Aorta (tissue), 5 donors: ENCODE data around the gene DGKB. TPM values are rescaled to one million over a fixed set of nuclear protein-coding genes. Genes with fewer than 3 reads are reported as not detected.

Experiments used
- ATAC-seq: fragments of 200-7000 bp; cut with Tn5 transposase; one replicate; pipeline ENCODE4 v1.9.1; 2022; ENCODE audit warnings: moderate library complexity; ENCODE audit not compliant: low FRiP score
- DNase-seq, 2 donors: peaks; one replicate each; pipeline ENCODE4 v3.0.0-alpha.2; 2020
- H3K27ac ChIP-seq, 2 donors: one replicate each; pipeline ENCODE4 v1.5.1; 2013; ENCODE audit warnings: low read length in 2 of 2, mild to moderate bottlenecking in 2 of 2, moderate library complexity in 2 of 2, control low read depth in 1 of 2, inconsistent platforms in 1 of 2, low read depth in 1 of 2
- H3K27me3 ChIP-seq, 2 donors: one replicate each; pipeline ENCODE4 v1.6.1; 2013; ENCODE audit warnings: control low read depth in 1 of 2, low read length in 1 of 2, mild to moderate bottlenecking in 1 of 2, moderate library complexity in 1 of 2; ENCODE audit not compliant: insufficient read depth in 2 of 2, control insufficient read depth in 1 of 2
- H3K36me3 ChIP-seq, 2 donors: one replicate each; pipeline ENCODE4 v1.6.1; 2013; ENCODE audit warnings: control low read depth in 1 of 2, low read length in 1 of 2, mild to moderate bottlenecking in 1 of 2; ENCODE audit not compliant: insufficient read depth in 2 of 2, control insufficient read depth in 1 of 2
- H3K4me1 ChIP-seq, 2 donors: one replicate each; pipeline ENCODE4 v1.6.1; 2013; ENCODE audit warnings: low read length in 2 of 2, control low read depth in 1 of 2, mild to moderate bottlenecking in 1 of 2, moderate library complexity in 1 of 2; ENCODE audit not compliant: insufficient read depth in 2 of 2, control insufficient read depth in 1 of 2
- H3K4me3 ChIP-seq, 2 donors: one replicate each; pipeline ENCODE4 v1.5.1; 2013; ENCODE audit warnings: low read length in 2 of 2, control low read depth in 1 of 2, mild to moderate bottlenecking in 1 of 2
- H3K9me3 ChIP-seq: one replicate; pipeline ENCODE4 v1.6.1; 2013; ENCODE audit warnings: mild to moderate bottlenecking, low read length; ENCODE audit not compliant: control insufficient read depth
- WGBS, 2 donors: extraction: QIAGEN DNeasy Blood & Tissue Kit; methylation state at CpG; one replicate each; pipeline ENCODE4 v1.1.7; 2013; 5-methylcytosine and 5-hydroxymethylcytosine counted together
- intact Hi-C, 2 donors: fragments of 100-400 bp; cut with DNase I; formaldehyde crosslinking; loops; one replicate each; pipeline versions ENCODE4 v1.14.2 to v1.15.0; 2022
- polyA plus RNA-seq, 2 donors: library from polyadenylated mRNA; stranded (reverse); fragments of 200-250 nt; gene quantifications; one replicate each; pipeline ENCODE4 v1.2.3, GENCODE V29; 2013
- total RNA-seq, 2 donors: library from RNA; stranded (reverse); fragmentation: NEBNext Ultra II Directional; extraction: Animal tissue kit (Norgen Biotek cat#: 25700); gene quantifications; one replicate each; pipeline ENCODE4 v1.2.1, GENCODE V29; 2021
- donor health status: healthy with polysubstance abuse.
- donor health status: Bipolar disorder and iron deficiency.
- donor health status: DM: no; HTN: no; CAD: no.
- donor health status: DM: no; HTN: no; CAD: no.
- donor health status: DM: yes; HTN: yes; CAD: no.

The DGKB gene
- total and polyA plus RNA-seq, 4 donors = 0.96 to 1.1 TPM; not detected in 2

- WGBS, 2 donors = 1 to 5% methylated on average over 3 of the region's 3 CpGs
- no peak overlapping the region for H3K4me3 ChIP-seq
- H3K27ac ChIP-seq = no peak overlapping the region
- intact Hi-C loops = no loop called here
- H3K4me1 ChIP-seq = no peaks in the 10 kb centered on the region
- no peak for ATAC-seq
- H3K9me3 ChIP-seq = no peaks in the 10 kb centered on the region
- no peak for DNase-seq
- no peaks in the 10 kb centered on the region for H3K36me3 ChIP-seq
- no peaks in the 10 kb centered on the region for H3K27me3 ChIP-seq
These were observed 214.8 kb downstream of the DGKB start for GRCh38 chr7:14687777-14688176.

- Histone ChIP-seq H3K9me3 (no peaks in the 10 kb centered on the region), H3K4me1 (no peaks in the 10 kb centered on the region), H3K27me3 (no peaks in the 10 kb centered on the region), H3K36me3 (no peaks in the 10 kb centered on the region), H3K27ac (no peak overlapping the region), H3K4me3 (no peak overlapping the region)
- WGBS, 2 donors = 31 to 43% methylated on average over 3 of the region's 3 CpGs
- DNase-seq (no peak), ATAC-seq (no peak)
- intact Hi-C loops = no loop called here
These were observed 215.3 kb downstream of the DGKB start for GRCh38 chr7:14687241-14687640.

- intact Hi-C loops = no loop called here
- Histone ChIP-seq H3K4me3 (no peak overlapping the region), H3K36me3 (no peaks in the 10 kb centered on the region), H3K27ac (no peak overlapping the region), H3K27me3 (no peaks in the 10 kb centered on the region), H3K4me1 (no peaks in the 10 kb centered on the region), H3K9me3 (no peaks in the 10 kb centered on the region)
- DNase-seq = no peak
- 19 to 22% methylated on average over 7 of the region's 7 CpGs for WGBS, 2 donors
- no peak for ATAC-seq
These were observed 217.4 kb downstream of the DGKB start for GRCh38 chr7:14685167-14685566.

DNA sequence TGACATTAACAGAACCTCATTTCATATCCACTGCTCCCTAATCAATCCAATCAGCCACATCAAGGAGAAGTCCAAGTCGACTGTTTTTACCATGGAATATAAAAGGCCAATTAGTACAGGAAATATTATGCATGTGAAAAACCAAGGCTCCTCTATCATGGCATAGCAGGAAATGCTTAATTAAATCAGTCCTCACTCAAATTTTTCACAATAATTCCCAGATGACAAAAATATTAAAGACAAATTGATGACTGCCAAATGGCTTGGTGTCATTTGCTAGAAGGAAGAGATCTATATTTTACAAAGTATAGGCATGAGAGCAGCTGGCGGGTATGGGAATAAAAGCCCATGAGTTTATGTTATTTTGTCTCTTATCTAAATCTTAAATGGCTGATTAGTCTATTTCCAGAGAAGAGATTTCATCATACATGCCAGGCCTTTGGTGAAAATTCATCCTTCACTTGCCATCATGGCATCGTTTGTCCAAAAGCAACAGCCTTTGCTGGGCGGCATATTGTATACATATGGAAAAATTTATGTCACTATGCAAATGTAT is 219.6 kb downstream of the DGKB start:
- ATAC-seq = no peak
- Histone ChIP-seq H3K4me1 (no peaks in the 10 kb centered on the region), H3K27me3 (no peaks in the 10 kb centered on the region), H3K36me3 (no peaks in the 10 kb centered on the region), H3K4me3 (no peak overlapping the region), H3K27ac (no peak overlapping the region), H3K9me3 (no peaks in the 10 kb centered on the region)
- WGBS, 2 donors = 74 to 75% methylated on average over 4 of the region's 4 CpGs
- DNase-seq = no peak
- intact Hi-C loops = no loop called here

- intact Hi-C loops = no loop called here
- ATAC-seq (no peak), DNase-seq (no peak)
- Histone ChIP-seq H3K9me3 (peaks cover 1% of the 10 kb centered on the region), H3K4me3 (no peak overlapping the region), H3K27me3 (no peaks in the 10 kb centered on the region), H3K4me1 (no peaks in the 10 kb centered on the region), H3K27ac (no peak overlapping the region), H3K36me3 (no peaks in the 10 kb centered on the region)
- 96 to 100% methylated on average over 1 of the region's 1 CpG for WGBS, 2 donors
These were observed 225.7 kb downstream of the DGKB start for GRCh38 chr7:14676896-14677295.

GRCh38 chr7:14673202-14673601 is 229.3 kb downstream of the DGKB start:
- intact Hi-C loops = no loop called here
- no peaks in the 10 kb centered on the region for H3K27me3 ChIP-seq
- H3K36me3 ChIP-seq = no peaks in the 10 kb centered on the region
- ATAC-seq (no peak), DNase-seq (no peak)
- H3K4me3 ChIP-seq = no peak overlapping the region
- H3K9me3 ChIP-seq = peaks cover 1% of the 10 kb centered on the region
- H3K4me1 ChIP-seq = no peaks in the 10 kb centered on the region
- H3K27ac ChIP-seq = no peak overlapping the region

GRCh38 chr7:14666913-14667312 is 235.6 kb downstream of the DGKB start:
- 39 to 57% methylated on average over 2 of the region's 2 CpGs for WGBS, 2 donors

GRCh38 chr7:14666304-14666703 is 236.2 kb downstream of the DGKB start:
- no peak for ATAC-seq
- intact Hi-C loops = no loop called here
- Histone ChIP-seq H3K27ac (no peak overlapping the region), H3K36me3 (no peaks in the 10 kb centered on the region), H3K27me3 (no peaks in the 10 kb centered on the region), H3K9me3 (no peaks in the 10 kb centered on the region), H3K4me3 (no peak overlapping the region), H3K4me1 (no peaks in the 10 kb centered on the region)
- WGBS, 2 donors = 51 to 58% methylated on average over 1 of the region's 1 CpG
- DNase-seq = no peak

More at GRCh38 chr7:14666913-14667312, 235.6 kb downstream of the DGKB start:
- Histone ChIP-seq H3K36me3 (no peaks in the 10 kb centered on the region), H3K27ac (no peak overlapping the region), H3K27me3 (no peaks in the 10 kb centered on the region), H3K4me1 (no peaks in the 10 kb centered on the region), H3K4me3 (no peak overlapping the region), H3K9me3 (no peaks in the 10 kb centered on the region)
- intact Hi-C loops = no loop called here
- ATAC-seq (no peak), DNase-seq (no peak)

- H3K9me3 ChIP-seq = peaks cover 3% of the 10 kb centered on the region
- intact Hi-C loops = no loop called here
- H3K27ac ChIP-seq = no peak overlapping the region
- DNase-seq = no peak
- no peak overlapping the region for H3K4me3 ChIP-seq
- ATAC-seq = no peak
- no peaks in the 10 kb centered on the region for H3K27me3 ChIP-seq
- H3K4me1 ChIP-seq = no peaks in the 10 kb centered on the region
- WGBS, 2 donors = 56 to 58% methylated on average over 1 of the region's 1 CpG
- H3K36me3 ChIP-seq = no peaks in the 10 kb centered on the region
These were observed 262.8 kb downstream of the DGKB start for GRCh38 chr7:14639801-14640200.
